IMR-90 (cell line): ENCODE measurements around the gene PKHD1.

Experiments used
- BHLHE40 ChIP-seq: fragments of 150-350 bp; IDR thresholded peaks from 2 replicates; pipeline ENCODE4 v1.6.1; 2016; ENCODE audit warnings: mild to moderate bottlenecking, low read depth, low read length
- CEBPB ChIP-seq: IDR thresholded peaks from 2 replicates; pipeline ENCODE4 v1.6.1; 2012; ENCODE audit warnings: low read depth, low read length, improper control_type of control experiment
- CTCF ChIP-seq: conservative IDR thresholded peaks from 2 replicates; pipeline ENCODE4 v1.5.1; 2012; ENCODE audit warnings: mild to moderate bottlenecking, low read depth, low read length, improper control_type of control experiment
- MXI1 ChIP-seq: IDR thresholded peaks from 2 replicates; pipeline ENCODE4 v1.6.1; 2012; ENCODE audit warnings: low read depth, mild to moderate bottlenecking, low read length, moderate library complexity, borderline replicate concordance
- POLR2A ChIP-seq: IDR thresholded peaks from 2 replicates; pipeline ENCODE4 v1.6.1; 2012; ENCODE audit warnings: mild to moderate bottlenecking, low read depth, low read length
- RFX5 ChIP-seq: IDR thresholded peaks from 2 replicates; pipeline ENCODE4 v1.8.0; 2012; ENCODE audit warnings: low read depth, mild to moderate bottlenecking, low read length, moderate library complexity
- TF ChIP-seq, protein P1 (sequence below): fragments of 150-350 bp; IDR thresholded peaks from 2 replicates; pipeline ENCODE4 v1.6.1; 2016; ENCODE audit warnings: low read depth, mild to moderate bottlenecking, low read length, moderate library complexity, borderline replicate concordance

GRCh38 chr6:51565472-51565871 lies 521.9 kb downstream of the PKHD1 start:
- no peak for TF ChIP-seq CTCF
- no peak for TF ChIP-seq POLR2A
- TF ChIP-seq MXI1: no peak
- TF ChIP-seq BHLHE40: no peak
- TF ChIP-seq CEBPB: no peak
- no peak for TF ChIP-seq RFX5
- TF ChIP-seq, protein P1, sequence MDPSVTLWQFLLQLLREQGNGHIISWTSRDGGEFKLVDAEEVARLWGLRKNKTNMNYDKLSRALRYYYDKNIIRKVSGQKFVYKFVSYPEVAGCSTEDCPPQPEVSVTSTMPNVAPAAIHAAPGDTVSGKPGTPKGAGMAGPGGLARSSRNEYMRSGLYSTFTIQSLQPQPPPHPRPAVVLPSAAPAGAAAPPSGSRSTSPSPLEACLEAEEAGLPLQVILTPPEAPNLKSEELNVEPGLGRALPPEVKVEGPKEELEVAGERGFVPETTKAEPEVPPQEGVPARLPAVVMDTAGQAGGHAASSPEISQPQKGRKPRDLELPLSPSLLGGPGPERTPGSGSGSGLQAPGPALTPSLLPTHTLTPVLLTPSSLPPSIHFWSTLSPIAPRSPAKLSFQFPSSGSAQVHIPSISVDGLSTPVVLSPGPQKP: no peak
